GM19463 (cell line): ENCODE measurements around the gene RBMY1D.
"Not testable (repeated sequence)": the region's sequence is repeated elsewhere in the genome, so short reads cannot be mapped to it uniquely, and the experiment has no call there.

Experiments
- ATAC-seq: cut with Tn5 transposase; IDR thresholded peaks from one replicate; pipeline ENCODE4 v1.9.1; 2021; ENCODE audit warnings: mild to moderate bottlenecking, moderate library complexity; ENCODE audit not compliant: unreplicated experiment

RBMY1D gene

DNA sequence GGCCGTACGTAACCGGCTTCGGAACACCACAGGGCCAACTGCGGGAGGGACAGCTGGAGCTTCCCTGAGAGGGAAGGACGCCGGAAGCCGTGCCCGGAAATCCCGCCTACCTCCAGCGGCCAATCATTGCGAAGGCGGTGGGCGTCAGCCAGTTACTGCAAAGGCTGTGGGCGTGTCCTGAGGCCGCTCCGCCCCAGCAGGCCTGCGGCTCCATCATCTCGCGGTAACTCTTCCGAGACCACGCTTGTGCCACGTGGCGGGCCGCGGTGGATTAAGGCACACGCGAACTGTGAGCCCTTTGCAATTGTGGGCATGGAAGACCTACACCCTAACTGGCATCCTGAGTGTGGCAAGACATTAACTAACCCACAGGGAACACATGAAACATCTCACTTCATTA is at the start of gene RBMY1D:
RBMY1D (minus strand) TSS at position 101 of the 400 bp plus-strand sequence. CDS start 2,013 bp downstream, outside the sequence.
- not testable (repeated sequence) for ATAC-seq

DNA sequence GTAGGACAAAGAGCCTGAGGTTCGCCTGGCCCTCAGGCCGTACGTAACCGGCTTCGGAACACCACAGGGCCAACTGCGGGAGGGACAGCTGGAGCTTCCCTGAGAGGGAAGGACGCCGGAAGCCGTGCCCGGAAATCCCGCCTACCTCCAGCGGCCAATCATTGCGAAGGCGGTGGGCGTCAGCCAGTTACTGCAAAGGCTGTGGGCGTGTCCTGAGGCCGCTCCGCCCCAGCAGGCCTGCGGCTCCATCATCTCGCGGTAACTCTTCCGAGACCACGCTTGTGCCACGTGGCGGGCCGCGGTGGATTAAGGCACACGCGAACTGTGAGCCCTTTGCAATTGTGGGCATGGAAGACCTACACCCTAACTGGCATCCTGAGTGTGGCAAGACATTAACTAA is 23.6 kb upstream of the RBMY1D start, which contains the start of gene RBMY1E:
RBMY1E (minus strand) TSS at position 101 of the 400 bp plus-strand sequence. CDS start 1,978 bp downstream, outside the sequence.
- ATAC-seq = not testable (repeated sequence)

DNA sequence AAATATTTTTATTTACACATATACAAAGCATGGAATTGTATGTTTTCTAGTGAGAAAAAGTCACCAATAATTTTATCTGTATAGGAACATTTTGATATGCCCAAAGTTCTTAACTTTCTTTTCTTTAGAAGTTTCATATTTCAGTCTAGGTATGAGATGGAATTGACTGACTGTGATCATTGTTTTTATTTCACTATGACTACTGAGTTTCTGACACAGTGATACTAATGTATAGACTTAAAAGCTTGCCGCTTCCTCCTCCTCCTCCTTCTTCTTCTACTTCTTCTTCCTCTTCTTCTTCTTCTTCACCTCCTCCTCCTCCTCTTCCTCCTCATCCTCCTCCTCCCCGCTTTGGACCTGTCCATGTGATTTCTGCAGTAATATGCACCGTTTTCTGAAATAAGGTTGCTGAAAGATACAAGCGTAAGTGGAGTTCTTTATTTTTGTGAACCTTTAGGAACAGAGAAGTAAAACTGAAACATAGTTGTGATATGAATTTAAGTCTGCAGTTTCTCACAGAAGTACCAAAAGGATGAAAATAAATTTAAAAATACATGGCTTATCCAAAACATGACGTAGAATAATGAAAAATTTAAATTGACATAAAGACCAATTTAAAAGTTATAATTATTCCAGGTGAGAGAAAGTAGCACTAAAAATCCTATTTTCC is 24.8 kb downstream of the RBMY1D start:
- not testable (repeated sequence) for ATAC-seq

DNA sequence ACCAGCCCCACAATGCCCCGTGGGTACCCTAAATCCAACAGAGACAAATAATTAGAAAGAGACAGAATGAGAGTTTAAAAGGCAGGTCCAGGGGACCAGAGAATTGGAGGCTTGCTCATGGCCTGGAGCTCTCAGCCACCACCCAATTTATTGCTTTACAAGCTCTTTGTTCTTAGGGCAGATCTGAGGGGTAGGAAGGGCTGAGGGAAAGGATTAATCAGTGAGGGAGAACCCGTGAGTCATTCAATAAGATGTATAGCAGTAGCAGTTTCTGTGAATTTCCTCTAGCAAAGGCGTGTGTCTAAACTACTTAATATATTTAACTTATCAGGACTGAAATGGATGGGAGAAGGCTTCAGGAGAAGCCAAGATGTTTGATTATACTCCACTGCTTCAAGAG is 48.8 kb downstream of the RBMY1D start:
- no peak for ATAC-seq

DNA sequence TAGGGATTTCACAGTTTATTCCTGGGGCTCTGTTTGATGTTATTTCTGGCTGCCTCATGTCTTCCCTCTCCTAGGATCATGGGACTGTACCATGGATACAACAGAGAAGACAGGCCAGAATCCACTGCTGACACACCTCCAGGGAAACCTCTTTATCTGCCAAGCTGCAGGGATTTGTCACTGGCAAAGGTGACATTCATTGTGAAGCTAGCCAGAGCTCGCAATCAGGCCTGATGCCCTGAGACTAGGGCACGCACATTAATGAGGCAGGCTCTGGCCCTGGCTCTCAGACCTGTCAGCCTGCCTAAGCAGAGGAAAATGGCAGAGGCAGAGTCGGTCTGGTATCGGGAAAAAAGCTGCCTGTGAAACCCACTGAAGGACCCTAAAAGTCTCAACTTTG is 52.2 kb downstream of the RBMY1D start:
- no peak for ATAC-seq

DNA sequence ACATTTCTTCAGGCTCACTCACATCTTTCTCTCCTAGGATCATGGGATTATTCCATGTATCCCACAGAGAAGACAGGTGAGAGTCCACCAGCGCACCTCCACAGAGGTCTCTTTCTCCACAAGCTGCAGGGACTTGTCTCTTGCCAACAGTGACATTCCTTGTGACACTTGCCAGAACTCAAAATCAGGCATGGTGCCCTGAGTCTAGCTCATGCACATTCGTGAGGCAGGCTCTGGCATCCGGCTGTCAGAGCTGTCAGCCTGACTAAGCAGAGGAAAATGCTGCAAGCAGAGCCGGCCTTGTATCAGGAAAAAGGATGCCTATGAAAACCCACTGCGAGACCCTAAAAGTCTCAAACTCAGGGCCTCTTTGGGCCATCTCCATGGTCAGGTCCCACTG is 54.8 kb downstream of the RBMY1D start:
- ATAC-seq = no peak

DNA sequence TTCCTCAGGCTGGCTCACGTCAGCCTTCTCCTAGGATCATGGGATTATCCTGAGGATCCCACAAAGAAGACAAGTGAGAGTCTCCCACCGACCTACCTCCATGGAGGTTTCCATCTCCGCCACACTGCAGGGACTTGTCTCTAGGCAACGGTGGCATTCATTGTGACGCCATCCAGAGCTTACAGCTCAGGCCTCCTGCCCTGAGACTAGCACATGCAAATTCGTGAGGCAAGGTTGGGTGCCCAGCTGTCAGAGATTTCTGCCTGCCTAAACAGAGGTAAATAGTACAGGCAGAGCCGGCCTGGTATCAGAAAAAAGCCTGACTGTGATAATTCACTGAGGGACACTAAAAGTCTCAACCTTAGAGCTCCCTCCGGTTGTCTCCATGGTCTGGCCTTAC is 58.0 kb downstream of the RBMY1D start:
- ATAC-seq = no peak

DNA sequence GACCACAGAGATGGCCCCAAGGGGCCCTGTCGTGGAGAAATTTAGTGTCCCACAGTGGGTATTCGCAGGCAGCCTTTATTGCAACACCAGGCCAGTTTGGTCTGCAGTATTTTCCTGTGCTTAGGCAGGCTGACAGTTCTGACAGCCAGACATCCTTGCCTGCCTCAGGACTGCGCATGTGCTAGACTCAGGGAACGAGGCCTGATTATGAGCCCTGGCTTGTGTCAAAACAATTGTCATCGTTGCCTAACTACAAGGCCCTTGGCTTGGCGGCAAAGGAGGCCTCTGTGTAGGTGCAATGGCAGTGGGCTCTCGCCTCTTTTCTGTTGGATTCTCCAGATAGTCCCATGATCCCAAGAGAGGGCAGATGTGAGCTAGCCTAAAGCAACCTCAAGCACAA is 59.3 kb downstream of the RBMY1D start:
- ATAC-seq = no peak
